Islet precursor cell (in vitro differentiated cells): Measurements from ENCODE around the gene CD9.

Experiments used
- DNase-seq: peaks from one replicate; pipeline ENCODE4 v3.0.0-alpha.2; 2018

The CD9 gene

DNA sequence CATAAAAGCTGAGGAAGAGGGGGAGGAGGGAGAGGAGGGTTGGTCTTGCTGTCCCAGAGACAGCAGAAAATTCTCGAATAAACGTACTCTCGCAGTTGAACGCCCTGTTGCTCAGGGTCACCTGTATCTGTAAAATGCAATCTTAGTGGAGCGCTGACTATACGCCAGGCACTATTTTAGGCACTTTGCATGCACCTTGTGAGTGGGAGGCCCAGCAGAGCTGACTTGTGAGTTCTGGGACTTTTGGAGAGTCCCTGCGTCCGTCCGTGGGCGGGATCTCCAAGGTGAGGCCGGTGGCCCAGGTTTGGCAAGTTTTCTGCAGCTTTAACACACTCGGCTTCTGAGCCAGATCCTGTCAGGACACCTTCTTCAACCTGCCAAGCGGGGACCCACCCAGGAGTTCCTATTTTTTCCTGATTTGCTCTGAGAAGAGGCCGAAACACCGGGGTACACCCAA is 77.8 kb downstream of the CD9 start:
- peak; percentile 88 for DNase-seq

DNA sequence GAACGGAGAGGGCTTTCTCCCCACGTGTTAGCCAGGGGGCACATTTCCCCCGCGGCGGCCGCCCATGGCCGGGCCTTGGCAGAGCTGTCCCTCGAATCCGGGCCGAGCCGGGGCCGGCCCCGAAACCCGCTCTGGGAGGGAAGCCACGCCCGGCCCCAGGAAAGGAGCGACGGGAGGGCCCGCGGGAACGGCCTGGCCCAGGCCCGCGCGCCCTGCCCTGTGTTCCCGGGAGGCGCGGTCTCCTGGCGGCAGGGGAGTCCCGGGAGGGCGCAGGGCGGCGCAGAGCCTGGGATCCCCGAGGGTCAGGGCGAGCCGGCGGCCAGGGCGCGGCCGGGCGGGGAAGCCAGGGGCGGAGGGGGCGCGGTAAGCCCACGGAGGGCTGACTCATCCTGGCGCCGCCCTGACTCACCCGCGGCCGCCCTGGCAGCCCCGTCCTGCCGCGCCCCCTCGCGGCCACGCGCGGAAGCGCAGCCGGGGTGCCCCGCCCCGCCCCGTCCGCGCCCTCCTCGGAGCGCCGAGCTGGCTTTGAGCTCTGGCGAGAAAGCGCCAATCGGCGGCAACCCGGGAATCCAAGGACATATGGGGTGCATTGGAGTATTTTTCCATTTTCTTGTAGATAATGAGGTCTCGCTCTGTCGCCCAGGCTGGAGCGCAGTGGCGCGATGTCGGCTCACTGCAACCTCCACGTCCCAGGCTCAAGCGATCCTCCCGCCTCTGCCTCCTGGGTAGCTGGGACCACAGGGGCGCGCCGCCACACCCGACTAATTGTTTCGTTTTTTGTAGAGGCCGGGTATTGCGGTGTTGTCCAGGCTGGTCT is 78.4 kb downstream of the CD9 start:
- DNase-seq, result peak; percentile 96

DNA sequence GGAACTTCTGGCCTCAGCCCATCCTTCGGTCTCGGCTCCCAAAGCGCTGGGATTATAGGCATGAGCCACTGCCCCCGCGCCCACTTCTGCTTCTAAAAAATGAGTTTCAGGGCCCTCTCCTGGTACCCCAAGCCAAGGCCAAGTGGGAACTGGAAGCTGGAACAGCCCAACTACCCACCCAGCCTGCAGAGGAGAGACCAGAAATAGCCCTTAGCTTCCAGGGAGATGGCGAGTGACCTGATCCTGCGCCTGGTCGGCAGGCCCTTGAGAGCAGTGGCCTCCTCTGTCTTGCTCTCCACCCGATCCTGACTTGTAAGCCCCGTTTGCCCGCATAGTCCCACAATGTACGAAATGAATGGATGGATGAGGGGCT is 79.0 kb downstream of the CD9 start:
- DNase-seq, result no peak

GRCh38 chr12:6279631-6280030 is 79.4 kb downstream of the CD9 start:
- peak; percentile 63 for DNase-seq

DNA sequence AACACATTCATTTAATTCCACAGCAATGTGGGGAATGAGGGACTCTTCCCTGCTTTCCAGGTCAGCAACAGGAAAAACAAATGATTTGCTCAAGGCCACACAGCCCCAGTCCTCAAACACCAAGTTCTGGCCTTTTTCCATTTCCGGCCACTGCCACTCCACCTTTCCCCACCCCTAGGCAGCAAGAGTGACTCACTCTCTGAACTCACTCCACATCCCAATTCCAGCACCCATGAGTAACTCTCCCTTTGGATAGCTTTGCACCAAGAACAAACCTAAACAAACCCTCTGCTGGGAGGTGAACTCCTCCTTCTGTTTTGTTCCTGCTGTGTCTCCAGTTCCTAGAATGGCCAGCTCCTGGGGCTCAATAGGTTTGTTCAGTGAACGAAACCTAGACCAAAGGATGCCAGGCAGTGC is 79.9 kb downstream of the CD9 start:
- peak; percentile 97 for DNase-seq

DNA sequence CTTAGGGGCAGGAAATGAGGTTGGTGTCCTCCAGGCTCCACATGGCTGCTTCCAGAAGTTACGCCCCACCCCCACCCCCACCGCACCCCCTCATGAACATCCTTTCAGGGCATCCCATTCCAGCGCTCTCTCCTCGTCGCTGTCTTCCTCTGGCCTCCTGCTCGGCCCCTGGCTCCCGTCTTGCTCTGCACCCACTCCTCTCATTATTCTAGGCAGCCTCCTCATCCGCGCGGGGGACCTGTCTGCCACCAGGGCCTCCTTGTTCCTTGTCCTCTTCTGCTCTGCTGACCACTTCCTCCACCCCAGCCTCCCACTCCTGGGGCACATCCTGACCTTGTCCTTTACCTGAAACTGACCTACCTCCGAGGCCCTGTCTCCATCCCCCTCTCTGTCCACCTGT is 80.5 kb downstream of the CD9 start:
- DNase-seq, result no peak

- DNase-seq, result no peak
Measured at GRCh38 chr12:6281081-6281809, 81.0 kb downstream of the CD9 start.

DNA sequence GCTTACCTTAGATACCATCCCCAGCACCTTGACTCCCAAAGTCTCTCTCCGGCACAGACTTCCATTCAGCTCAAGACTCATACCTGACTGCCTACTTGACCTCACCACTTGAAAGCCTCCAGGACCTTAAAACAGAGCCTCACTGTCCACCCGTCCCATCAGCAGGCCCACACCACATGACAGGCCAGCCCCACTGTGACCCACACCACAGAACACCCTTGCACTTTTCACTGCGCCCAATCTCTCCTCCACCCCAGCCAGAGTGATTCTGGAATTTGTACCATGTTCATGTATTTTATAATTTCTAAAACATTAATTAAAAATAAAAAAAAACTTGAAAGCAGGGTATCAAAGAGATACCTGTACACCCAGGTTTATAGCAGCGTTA is 82.2 kb downstream of the CD9 start:
- DNase-seq, result no peak

- DNase-seq, result no peak
Measured at GRCh38 chr12:6284273-6284672, 84.1 kb downstream of the CD9 start.

DNA sequence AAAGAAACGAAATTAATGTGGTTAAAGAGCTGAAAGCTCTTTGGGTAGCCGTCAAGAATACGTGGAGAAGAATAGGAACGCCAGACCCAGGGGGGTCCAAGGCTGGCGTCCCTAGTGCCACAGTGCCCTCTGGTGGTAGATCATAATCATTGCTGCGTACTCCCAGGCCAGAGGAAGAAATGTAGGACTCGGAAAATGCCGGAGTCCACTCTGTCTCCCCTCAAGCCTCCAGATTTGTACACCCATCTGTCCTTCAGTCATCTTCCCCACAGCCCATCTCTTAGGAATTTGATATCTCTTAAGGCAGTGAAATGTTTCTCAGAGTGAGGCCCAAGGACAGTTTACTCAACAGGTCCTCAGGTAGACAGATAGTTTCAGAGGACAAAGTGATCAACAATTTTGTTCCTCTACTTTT is 84.9 kb downstream of the CD9 start:
- DNase-seq, result peak; percentile 87

DNA sequence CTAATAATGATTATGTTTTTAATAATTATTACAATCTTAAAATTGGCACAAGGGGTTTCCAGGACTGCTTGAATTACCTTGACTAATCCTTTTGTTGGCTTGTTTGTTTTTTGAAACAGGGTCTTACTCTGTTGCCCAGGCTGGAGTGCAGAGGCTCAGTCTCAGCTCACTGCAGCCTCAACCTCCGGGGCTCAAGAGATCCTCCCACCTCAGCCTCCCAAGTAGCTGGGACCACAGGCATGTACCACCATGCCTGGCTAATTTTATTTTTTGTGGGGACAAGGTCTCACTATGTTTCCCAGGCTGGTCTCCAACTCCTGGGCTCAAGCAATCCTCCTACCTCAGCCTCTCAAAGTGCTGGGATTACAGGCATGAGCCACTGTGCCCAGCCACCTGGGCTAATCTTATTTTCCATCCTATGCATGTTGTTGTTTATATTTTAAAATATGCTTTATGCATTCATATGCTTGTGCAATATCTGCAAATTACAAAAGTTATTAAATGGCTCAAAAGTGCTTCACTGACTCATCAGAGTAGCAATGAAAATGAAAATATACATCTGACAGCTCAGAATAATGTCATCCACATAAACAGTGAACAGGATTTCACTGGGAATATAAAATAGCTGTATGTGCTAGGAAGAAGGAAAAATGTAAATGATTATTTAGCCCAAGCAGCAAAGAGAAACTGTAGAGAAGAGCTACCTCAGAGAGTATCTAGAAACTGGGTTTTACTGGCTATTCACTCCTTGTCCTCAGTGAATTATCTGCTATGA is 85.5 kb downstream of the CD9 start:
- no peak for DNase-seq
